ENCODE results near the gene D2HGDH. TPM values are rescaled to one million over a fixed set of nuclear protein-coding genes. Genes with fewer than 3 reads are reported as not detected.

D2HGDH gene
- total and polyA plus RNA-seq, 5 donors from 2014 or later, result 0.73 to 38.4 (median 3.1) TPM

DNA sequence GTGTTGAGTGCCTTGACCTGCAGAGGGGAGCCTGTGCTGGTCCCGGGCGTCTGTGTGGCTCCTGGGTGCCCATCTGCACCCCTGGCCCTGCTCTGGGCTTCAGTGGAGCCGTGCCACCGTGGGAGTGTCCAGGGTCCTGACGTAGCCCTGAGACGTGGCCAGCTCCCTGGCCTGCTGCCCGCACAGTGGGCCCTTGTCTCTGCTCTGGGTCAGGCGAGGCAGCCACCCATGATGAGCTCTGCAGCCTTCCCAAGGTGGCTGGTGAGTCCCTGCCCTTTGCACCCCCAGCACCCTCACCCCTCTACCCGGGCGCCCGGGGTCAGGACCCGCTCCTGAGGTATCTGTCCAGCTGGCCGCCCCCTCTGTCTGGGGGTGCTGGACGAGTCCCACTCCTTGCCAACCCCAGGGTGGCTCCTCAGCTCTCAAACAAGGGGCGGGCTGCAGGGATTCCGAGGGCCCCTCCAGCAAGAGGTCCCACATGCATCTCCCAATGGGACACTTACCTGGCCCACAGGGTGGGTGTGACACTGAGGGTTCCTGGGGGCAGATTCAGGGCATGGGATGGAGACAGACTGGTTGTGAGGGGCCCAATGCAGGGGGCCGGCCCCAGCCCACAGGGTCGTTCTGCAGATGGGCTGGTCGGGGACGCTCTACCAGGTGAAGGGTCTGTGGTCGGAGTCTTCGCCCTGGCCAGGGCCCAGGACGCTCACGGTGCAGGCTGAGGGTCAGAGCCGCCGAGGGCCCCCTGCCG, 76.9 kb downstream of the D2HGDH start:
- Histone ChIP-seq H3K9me3 (ENCODE audit: control insufficient read depth in 2 of 2, low read length in 2 of 2) (no peaks in the 10 kb centered on the region), H3K27ac (ENCODE audit: insufficient read depth, low read length, poor library complexity, severe bottlenecking) (no peak overlapping the region), H3K27me3 (ENCODE audit: control insufficient read depth, insufficient read depth, low read length) (no peaks in the 10 kb centered on the region), H3K4me1 (ENCODE audit: control insufficient read depth, insufficient read depth, low read length, poor library complexity, severe bottlenecking) (no peaks in the 10 kb centered on the region), H3K36me3 (ENCODE audit: control insufficient read depth, insufficient read depth, low read length) (no peaks in the 10 kb centered on the region), H3K4me3 (ENCODE audit: low read depth, low read length) (no peak overlapping the region)
- DNase-seq (no peak), ATAC-seq (ENCODE audit: low read depth in 2 of 2) (no peak)
- Mint-ChIP-seq H3K4me1 (peaks cover 0 to 2% (median 0%) of the 10 kb centered on the region in 4 donors), H3K4me3 (no peak overlapping the region), H3K36me3 (no peaks in the 10 kb centered on the region), H3K27me3 (peaks cover 11% of the 10 kb centered on the region), H3K27ac (no peak overlapping the region), H3K9me3 (no peaks in the 10 kb centered on the region)

DNA sequence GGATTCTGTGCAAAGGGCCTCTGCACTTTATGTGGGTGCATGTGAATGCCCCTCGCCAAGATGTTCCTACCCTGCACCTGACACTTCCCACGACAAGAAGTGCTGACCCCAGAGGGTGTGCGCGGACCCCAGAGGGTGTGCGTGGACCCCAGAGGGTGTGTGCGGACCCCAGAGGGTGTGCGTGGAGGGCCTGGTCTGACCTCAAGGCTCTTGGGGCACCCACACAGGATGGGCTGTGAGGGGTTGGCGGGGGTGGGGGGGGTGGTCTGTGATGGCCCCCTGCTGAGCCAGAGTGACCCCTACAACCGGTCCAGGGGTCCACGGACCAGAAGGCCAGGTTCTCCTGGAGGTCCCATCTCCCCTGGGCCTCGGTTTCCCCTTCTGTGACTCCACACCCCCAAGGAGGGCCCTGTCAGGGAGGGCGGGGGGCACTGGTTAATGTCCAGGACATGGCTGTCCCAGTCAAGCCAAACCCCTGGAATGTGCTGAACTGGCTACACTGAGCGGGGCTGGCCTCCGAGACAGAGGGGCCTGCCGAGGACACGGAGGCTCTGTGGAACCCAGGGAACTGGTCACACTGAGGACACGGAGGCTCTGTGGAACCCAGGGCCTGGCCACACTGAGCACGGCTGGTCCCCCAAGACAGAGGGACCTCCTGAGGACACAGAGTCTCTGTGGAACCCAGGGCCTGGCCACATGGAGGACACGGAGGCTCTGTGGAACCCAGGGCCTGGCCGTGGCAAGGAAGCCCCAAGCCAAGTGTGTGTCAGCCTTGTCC, 77.7 kb downstream of the D2HGDH start:
- no peaks in the 10 kb centered on the region for H3K4me1 ChIP-seq (ENCODE audit: control insufficient read depth, insufficient read depth, low read length, poor library complexity, severe bottlenecking)
- no peak overlapping the region for H3K27ac ChIP-seq (ENCODE audit: insufficient read depth, low read length, poor library complexity, severe bottlenecking)
- H3K4me3 ChIP-seq (ENCODE audit: low read depth, low read length), result no peak overlapping the region
- no peaks in the 10 kb centered on the region for H3K36me3 ChIP-seq (ENCODE audit: control insufficient read depth, insufficient read depth, low read length)
- no peaks in the 10 kb centered on the region for H3K36me3 Mint-ChIP-seq
- DNase-seq (no peak), ATAC-seq (ENCODE audit: low read depth in 2 of 2) (no peak)
- H3K9me3 Mint-ChIP-seq, result no peaks in the 10 kb centered on the region
- peaks cover 0 to 2% (median 0%) of the 10 kb centered on the region in 4 donors for H3K4me1 Mint-ChIP-seq
- H3K9me3 ChIP-seq (ENCODE audit: control insufficient read depth in 2 of 2, low read length in 2 of 2), result no peaks in the 10 kb centered on the region
- no peak overlapping the region for H3K27ac Mint-ChIP-seq
- H3K4me3 Mint-ChIP-seq, result no peak overlapping the region
- no peaks in the 10 kb centered on the region for H3K27me3 ChIP-seq (ENCODE audit: control insufficient read depth, insufficient read depth, low read length)
- peaks cover 11% of the 10 kb centered on the region for H3K27me3 Mint-ChIP-seq

DNA sequence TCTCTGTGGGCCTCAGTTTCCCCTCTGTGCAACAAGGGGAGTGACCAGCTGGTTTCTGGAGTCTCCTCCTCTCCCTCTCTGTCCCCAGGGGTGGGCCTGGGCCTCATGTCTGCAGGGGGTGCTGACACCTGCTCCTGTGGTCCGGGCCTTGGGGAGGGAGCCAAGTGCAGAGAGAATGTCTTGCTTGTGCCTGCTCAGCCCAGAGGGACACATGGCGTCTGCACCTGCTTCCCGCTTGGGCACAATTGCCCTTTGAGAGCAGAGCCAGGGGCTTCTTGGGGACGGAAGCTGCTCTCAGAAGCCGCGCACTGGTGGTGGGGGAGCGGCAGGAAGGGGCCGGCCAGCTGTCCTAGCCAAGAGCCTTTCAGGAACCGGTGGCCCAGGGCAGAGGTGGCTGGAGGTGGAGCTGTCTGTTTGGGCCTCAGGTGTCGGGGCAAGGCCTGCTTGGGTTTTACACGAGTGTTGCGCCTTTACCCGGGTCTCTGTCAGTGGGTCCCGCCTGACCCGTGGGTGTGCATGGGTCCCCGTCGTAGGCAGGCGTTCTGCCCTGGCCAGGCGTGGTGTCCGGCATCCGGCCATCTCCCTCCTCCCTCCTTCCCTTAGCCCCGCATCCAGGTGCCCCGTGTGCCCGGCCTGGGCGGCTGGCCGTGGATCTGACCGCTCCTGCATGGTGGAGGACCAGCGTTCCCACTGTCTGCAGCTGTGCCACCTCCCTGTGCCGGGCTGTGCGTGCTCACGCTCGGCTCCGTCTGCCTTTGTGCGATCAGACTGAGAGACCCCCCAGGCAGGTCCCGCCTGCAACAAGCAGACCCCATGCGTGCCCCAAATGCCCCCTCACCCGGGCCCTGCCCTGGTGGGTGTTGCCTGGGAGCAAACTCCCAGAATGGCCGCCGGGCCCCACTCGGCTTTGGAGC, 78.6 kb downstream of the D2HGDH start:
- Histone ChIP-seq H3K27me3 (ENCODE audit: control insufficient read depth, insufficient read depth, low read length) (no peaks in the 10 kb centered on the region), H3K9me3 (ENCODE audit: control insufficient read depth in 2 of 2, low read length in 2 of 2) (no peaks in the 10 kb centered on the region), H3K4me3 (ENCODE audit: low read depth, low read length) (no peak overlapping the region), H3K36me3 (ENCODE audit: control insufficient read depth, insufficient read depth, low read length) (no peaks in the 10 kb centered on the region), H3K4me1 (ENCODE audit: control insufficient read depth, insufficient read depth, low read length, poor library complexity, severe bottlenecking) (no peaks in the 10 kb centered on the region), H3K27ac (ENCODE audit: insufficient read depth, low read length, poor library complexity, severe bottlenecking) (no peak overlapping the region)
- Mint-ChIP-seq H3K27me3 (peaks cover 17% of the 10 kb centered on the region), H3K4me3 (no peak overlapping the region), H3K27ac (no peak overlapping the region), H3K36me3 (no peaks in the 10 kb centered on the region), H3K9me3 (peaks cover 0 to 1% (median 0%) of the 10 kb centered on the region in 7 donors), H3K4me1 (peaks cover 0 to 7% (median 2%) of the 10 kb centered on the region in 4 donors)
- ATAC-seq (ENCODE audit: low read depth in 2 of 2), result no peak
- DNase-seq, result no peak

DNA sequence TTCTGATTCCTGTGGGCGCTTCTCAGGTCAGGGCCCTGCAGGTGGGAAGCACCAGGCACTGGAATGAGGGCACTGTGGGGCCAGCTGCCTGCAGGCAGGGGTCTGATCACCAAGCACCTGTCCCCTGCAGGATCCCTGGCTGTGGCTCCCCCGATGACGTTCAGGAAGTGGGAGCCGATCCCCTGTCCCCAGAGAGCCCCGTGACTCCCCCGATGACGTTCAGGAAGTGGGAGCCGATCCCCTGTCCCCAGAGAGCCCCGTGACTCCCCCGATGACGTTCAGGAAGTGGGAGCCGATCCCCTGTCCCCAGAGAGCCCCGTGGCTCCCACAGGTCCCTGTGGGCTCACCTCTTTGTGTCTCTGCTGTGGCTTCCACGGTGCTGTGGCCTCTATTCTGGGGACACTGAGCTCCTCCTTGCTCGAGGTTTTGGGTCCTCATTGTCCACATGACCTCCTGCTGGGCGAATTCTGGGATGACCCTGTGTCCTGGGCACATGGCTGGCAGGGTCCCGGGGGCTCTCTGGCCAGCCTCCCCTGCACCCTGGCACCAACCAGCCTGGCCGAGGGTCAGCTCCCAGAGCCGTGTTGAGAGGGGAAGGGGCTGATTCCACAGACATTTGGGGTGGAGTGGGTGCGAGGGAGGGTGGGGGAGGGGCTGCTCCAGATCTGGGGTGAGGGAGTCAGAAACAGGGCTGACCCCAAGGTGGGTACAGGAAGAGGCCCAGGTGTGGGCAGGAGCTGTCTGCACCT, 79.4 kb downstream of the D2HGDH start:
- Histone ChIP-seq H3K27ac (ENCODE audit: insufficient read depth, low read length, poor library complexity, severe bottlenecking) (no peak overlapping the region), H3K9me3 (ENCODE audit: control insufficient read depth in 2 of 2, low read length in 2 of 2) (no peaks in the 10 kb centered on the region), H3K4me3 (ENCODE audit: low read depth, low read length) (no peak overlapping the region), H3K27me3 (ENCODE audit: control insufficient read depth, insufficient read depth, low read length) (no peaks in the 10 kb centered on the region), H3K4me1 (ENCODE audit: control insufficient read depth, insufficient read depth, low read length, poor library complexity, severe bottlenecking) (no peaks in the 10 kb centered on the region), H3K36me3 (ENCODE audit: control insufficient read depth, insufficient read depth, low read length) (no peaks in the 10 kb centered on the region)
- no peak overlapping the region for H3K27ac Mint-ChIP-seq
- peaks cover 0 to 5% (median 2%) of the 10 kb centered on the region in 4 donors for H3K4me1 Mint-ChIP-seq
- peaks cover 13% of the 10 kb centered on the region for H3K27me3 Mint-ChIP-seq
- no peaks in the 10 kb centered on the region for H3K36me3 Mint-ChIP-seq
- peaks cover 0 to 1% (median 0%) of the 10 kb centered on the region in 7 donors for H3K9me3 Mint-ChIP-seq
- ATAC-seq (ENCODE audit: low read depth in 2 of 2), result peak in 1 of 2 donors; percentile 22
- no peak for DNase-seq
- no peak overlapping the region for H3K4me3 Mint-ChIP-seq

- no peaks in the 10 kb centered on the region for H3K4me1 ChIP-seq (ENCODE audit: control insufficient read depth, insufficient read depth, low read length, poor library complexity, severe bottlenecking)
- peaks cover 0 to 1% (median 0%) of the 10 kb centered on the region in 7 donors for H3K9me3 Mint-ChIP-seq
- H3K4me1 Mint-ChIP-seq, result peaks cover 0 to 5% (median 2%) of the 10 kb centered on the region in 4 donors
- H3K9me3 ChIP-seq (ENCODE audit: control insufficient read depth in 2 of 2, low read length in 2 of 2), result no peaks in the 10 kb centered on the region
- H3K27ac Mint-ChIP-seq, result no peak overlapping the region
- no peak for DNase-seq
- H3K4me3 Mint-ChIP-seq, result no peak overlapping the region
- no peak overlapping the region for H3K4me3 ChIP-seq (ENCODE audit: low read depth, low read length)
- no peak for ATAC-seq (ENCODE audit: low read depth in 2 of 2)
- no peaks in the 10 kb centered on the region for H3K36me3 Mint-ChIP-seq
- no peak overlapping the region for H3K27ac ChIP-seq (ENCODE audit: insufficient read depth, low read length, poor library complexity, severe bottlenecking)
- H3K27me3 ChIP-seq (ENCODE audit: control insufficient read depth, insufficient read depth, low read length), result no peaks in the 10 kb centered on the region
- H3K27me3 Mint-ChIP-seq, result peaks cover 13% of the 10 kb centered on the region
- H3K36me3 ChIP-seq (ENCODE audit: control insufficient read depth, insufficient read depth, low read length), result no peaks in the 10 kb centered on the region
Observed at GRCh38 chr2:241814393-241814642, 79.9 kb downstream of the D2HGDH start.

GRCh38 chr2:241814643-241815476, 80.4 kb downstream of the D2HGDH start:
- no peak overlapping the region for H3K27ac ChIP-seq (ENCODE audit: insufficient read depth, low read length, poor library complexity, severe bottlenecking)
- H3K27ac Mint-ChIP-seq, result no peak overlapping the region
- ATAC-seq (ENCODE audit: low read depth in 2 of 2) (no peak), DNase-seq (no peak)
- H3K4me1 Mint-ChIP-seq, result peaks cover 0 to 5% (median 2%) of the 10 kb centered on the region in 4 donors
- H3K9me3 ChIP-seq (ENCODE audit: control insufficient read depth in 2 of 2, low read length in 2 of 2), result no peaks in the 10 kb centered on the region
- no peaks in the 10 kb centered on the region for H3K36me3 ChIP-seq (ENCODE audit: control insufficient read depth, insufficient read depth, low read length)
- H3K4me1 ChIP-seq (ENCODE audit: control insufficient read depth, insufficient read depth, low read length, poor library complexity, severe bottlenecking), result no peaks in the 10 kb centered on the region
- no peak overlapping the region for H3K4me3 Mint-ChIP-seq
- H3K4me3 ChIP-seq (ENCODE audit: low read depth, low read length), result no peak overlapping the region
- peaks cover 0 to 1% (median 0%) of the 10 kb centered on the region in 7 donors for H3K9me3 Mint-ChIP-seq
- no peaks in the 10 kb centered on the region for H3K27me3 ChIP-seq (ENCODE audit: control insufficient read depth, insufficient read depth, low read length)
- peaks cover 13% of the 10 kb centered on the region for H3K27me3 Mint-ChIP-seq
- no peaks in the 10 kb centered on the region for H3K36me3 Mint-ChIP-seq
